K562 (cell line): Measurements from ENCODE around the gene CNBD2. TPM values are rescaled to one million over a fixed set of nuclear protein-coding genes. Genes with fewer than 3 reads are reported as not detected.

Experiments used
- BHLHE40 ChIP-seq: IDR thresholded peaks from 2 replicates; pipeline ENCODE4 v1.6.1; 2011; ENCODE audit warnings: low read length, improper control_type of control experiment
- DPF2 ChIP-seq: fragments of 450-650 bp; IDR thresholded peaks from 2 replicates; pipeline ENCODE4 v1.6.1; 2016
- FOS ChIP-seq: IDR thresholded peaks from 3 replicates; pipeline ENCODE4 v1.6.1; 2011; ENCODE audit not compliant: insufficient read length; ENCODE audit errors: extremely low read depth
- FOXA1 ChIP-seq: fragments of 450-650 bp; IDR thresholded peaks from 2 replicates; pipeline ENCODE4 v1.6.1; 2016; ENCODE audit warnings: mild to moderate bottlenecking, borderline replicate concordance
- HDAC2 ChIP-seq: fragments of 450-650 bp; IDR thresholded peaks from 2 replicates; pipeline ENCODE4 v1.6.1; 2016; ENCODE audit warnings: mild to moderate bottlenecking
- HDAC8 ChIP-seq: fragments of 450-650 bp; IDR thresholded peaks from 2 replicates; pipeline ENCODE4 v1.6.1; 2016; ENCODE audit warnings: mild to moderate bottlenecking, missing genetic modification characterization, moderate library complexity, missing compliant biosample characterization
- KDM1A ChIP-seq, 2 experiments: fragments of 450-650 bp; IDR thresholded peaks; 2 replicates each; pipeline ENCODE4 v1.6.1; 2016; ENCODE audit warnings: mild to moderate bottlenecking in 2 of 2
- KLF13 ChIP-seq: fragments of 450-650 bp; IDR thresholded peaks from 2 replicates; pipeline ENCODE4 v1.6.1; 2016; ENCODE audit warnings: missing genetic modification characterization, low read depth, mild to moderate bottlenecking, missing compliant biosample characterization, moderate library complexity, borderline replicate concordance
- L3MBTL2 ChIP-seq: fragments of 450-650 bp; IDR thresholded peaks from 2 replicates; pipeline ENCODE4 v1.6.1; 2016; ENCODE audit warnings: mild to moderate bottlenecking, moderate library complexity
- MCM7 ChIP-seq, 2 experiments: fragments of 450-650 bp; IDR thresholded peaks; 2 replicates each; pipeline ENCODE4 v1.6.1; 2016 to 2018
- NR3C1 ChIP-seq: sonication (generic); formaldehyde crosslinking; IDR thresholded peaks from 2 replicates; pipeline ENCODE4 v1.8.1; 2022; ENCODE audit warnings: missing genetic modification reagents
- POLR3A ChIP-seq: IDR thresholded peaks from 2 replicates; pipeline ENCODE4 v1.6.1; 2011; ENCODE audit warnings: borderline replicate concordance, mild to moderate bottlenecking, moderate library complexity; ENCODE audit not compliant: insufficient read length, insufficient read depth; ENCODE audit errors: extremely low read depth
- PRPF4 ChIP-seq: fragments of 200-400 bp; formaldehyde crosslinking; IDR thresholded peaks from one replicate; pipeline ENCODE4 v1.6.1; 2017; ENCODE audit warnings: low read length, low read depth, mild to moderate bottlenecking; ENCODE audit not compliant: insufficient read depth, poor library complexity, severe bottlenecking
- RAD51 ChIP-seq: fragments of 450-650 bp; IDR thresholded peaks from 2 replicates; pipeline ENCODE4 v1.7.1; 2016; ENCODE audit warnings: low read depth, mild to moderate bottlenecking, borderline replicate concordance
- SIN3B ChIP-seq: fragments of 450-650 bp; IDR thresholded peaks from 2 replicates; pipeline ENCODE4 v1.6.1; 2017; ENCODE audit warnings: low read depth, mild to moderate bottlenecking, moderate library complexity
- SMAD3 ChIP-seq: fragments of 450-650 bp; formaldehyde crosslinking; conservative IDR thresholded peaks from 2 replicates; pipeline ENCODE4 v1.4.0; 2020; ENCODE audit warnings: mild to moderate bottlenecking
- SMAD4 ChIP-seq: fragments of 250-450 bp; sonication (Bioruptor Pico); conservative IDR thresholded peaks from 2 replicates; pipeline ENCODE4 v1.8.0; 2021; ENCODE audit warnings: inconsistent platforms, mild to moderate bottlenecking, moderate library complexity
- SMARCE1 ChIP-seq: fragments of 450-650 bp; IDR thresholded peaks from 2 replicates; pipeline ENCODE4 v1.7.1; 2016; ENCODE audit warnings: mild to moderate bottlenecking
- SMC3 ChIP-seq: conservative IDR thresholded peaks from 2 replicates; pipeline ENCODE4 v1.6.1; 2011; ENCODE audit warnings: low read depth, low read length, improper control_type of control experiment; ENCODE audit not compliant: insufficient read depth
- ZNF316 ChIP-seq: fragments of 450-650 bp; IDR thresholded peaks from 2 replicates; pipeline ENCODE4 v1.6.1; 2016
- polyA plus RNA-seq, 8 experiments: library from polyadenylated mRNA; depleted of rRNA in 4 of 8; stranded (reverse) in 5 of 8; unstranded in 3 of 8; fragments of >200 nt; fragmentation: Nextera tagmentation in 2 of 8; fragmentation: Illumina TruSeq in 1 of 8; extraction: Ambion mirVana in 2 of 8; extraction: Trizol in 1 of 8; gene quantifications; 2 replicates each; pipeline versions ENCODE4 v1.2.1 to v1.2.3, GENCODE V29; 2011 to 2014; ENCODE audit warnings: inconsistent platforms in 1 of 8, missing spikeins in 1 of 8
- total RNA-seq, 7 experiments: library from RNA; depleted of rRNA in 6 of 7; stranded (reverse); fragments of >200 nt in 6 of 7; fragmentation: Illumina TruSeq in 2 of 7; extraction: Trizol in 2 of 7; gene quantifications; 2 replicates each; pipeline versions ENCODE4 v1.2.1 to v1.2.3, GENCODE V29; 2011 to 2021; ENCODE audit warnings: low replicate concordance in 1 of 7
- TF ChIP-seq, protein P1 (sequence below): fragments of 450-650 bp; conservative IDR thresholded peaks from 2 replicates; pipeline ENCODE4 v1.6.1; 2016; ENCODE audit warnings: missing genetic modification characterization, low read depth, mild to moderate bottlenecking, missing compliant biosample characterization, moderate library complexity
- TF ChIP-seq, protein P2 (sequence below): fragments of 450-650 bp; IDR thresholded peaks from 2 replicates; pipeline ENCODE4 v1.6.1; 2016; ENCODE audit warnings: low read depth, mild to moderate bottlenecking, moderate library complexity
- TF ChIP-seq, protein P3 (sequence below): sonication (generic); formaldehyde crosslinking; IDR thresholded peaks from 2 replicates; pipeline ENCODE4 v1.8.0; 2022; ENCODE audit warnings: mild to moderate bottlenecking, missing genetic modification reagents
- TF ChIP-seq, protein P4 (sequence below): fragments of 250-450 bp; sonication (Bioruptor Pico); IDR thresholded peaks from 2 replicates; pipeline ENCODE4 v1.9.0; 2021; ENCODE audit warnings: mild to moderate bottlenecking, inconsistent platforms

CNBD2 gene
- total and polyA plus RNA-seq, 9 of the 15 experiments (the other 6 are each of a cell fraction or from before 2014, with no cell fraction given), result 3.2 to 17.5 (median 5.3) TPM

DNA sequence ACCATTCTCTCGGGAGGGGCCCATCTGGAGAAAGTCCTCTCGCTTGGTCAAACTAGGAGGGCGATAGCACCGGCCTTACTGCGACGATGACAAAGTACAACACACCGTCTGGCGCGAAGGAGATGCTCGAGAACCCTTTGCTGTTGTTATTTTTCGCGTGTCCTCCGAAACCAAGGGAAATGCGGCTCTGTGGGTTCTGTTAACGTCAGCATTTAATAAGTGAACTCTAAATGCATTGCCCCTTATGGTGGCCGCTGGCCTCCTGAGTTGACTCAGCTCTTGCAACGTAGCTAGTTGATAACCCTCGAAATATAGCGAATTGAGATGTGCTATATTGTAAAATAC is 13.5 kb upstream of the CNBD2 start (continued):
- TF ChIP-seq, protein P1, sequence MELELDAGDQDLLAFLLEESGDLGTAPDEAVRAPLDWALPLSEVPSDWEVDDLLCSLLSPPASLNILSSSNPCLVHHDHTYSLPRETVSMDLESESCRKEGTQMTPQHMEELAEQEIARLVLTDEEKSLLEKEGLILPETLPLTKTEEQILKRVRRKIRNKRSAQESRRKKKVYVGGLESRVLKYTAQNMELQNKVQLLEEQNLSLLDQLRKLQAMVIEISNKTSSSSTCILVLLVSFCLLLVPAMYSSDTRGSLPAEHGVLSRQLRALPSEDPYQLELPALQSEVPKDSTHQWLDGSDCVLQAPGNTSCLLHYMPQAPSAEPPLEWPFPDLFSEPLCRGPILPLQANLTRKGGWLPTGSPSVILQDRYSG, result no peak
- TF ChIP-seq MCM7 (IDR thresholded peaks at IDR 0.05) (no peak), SIN3B (no peak), BHLHE40 (no peak), ZNF316 (peak; percentile 98), FOS (no peak), FOXA1 (no peak), SMARCE1 (peak; percentile 56; the same call in 1 of the 2 replicates), POLR3A (no peak), PRPF4 (no peak), HDAC2 (no peak), HDAC8 (tag) (peak; percentile 30; the same call in 1 of the 2 replicates), SMC3 (no peak), NR3C1 (CRISPR knock-in tag) (no peak), DPF2 (peak; percentile 29; the same call in 1 of the 2 replicates), SMAD3 (CRISPR knock-in tag) (no peak), SMAD4 (CRISPR knock-in tag) (no peak), RAD51 (no peak), KLF13 (no peak), KDM1A (IDR thresholded peaks at IDR 0.05) (no peak), L3MBTL2 (no peak)
- TF ChIP-seq, protein P2, sequence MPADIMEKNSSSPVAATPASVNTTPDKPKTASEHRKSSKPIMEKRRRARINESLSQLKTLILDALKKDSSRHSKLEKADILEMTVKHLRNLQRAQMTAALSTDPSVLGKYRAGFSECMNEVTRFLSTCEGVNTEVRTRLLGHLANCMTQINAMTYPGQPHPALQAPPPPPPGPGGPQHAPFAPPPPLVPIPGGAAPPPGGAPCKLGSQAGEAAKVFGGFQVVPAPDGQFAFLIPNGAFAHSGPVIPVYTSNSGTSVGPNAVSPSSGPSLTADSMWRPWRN, result no peak
- TF ChIP-seq, protein P3, sequence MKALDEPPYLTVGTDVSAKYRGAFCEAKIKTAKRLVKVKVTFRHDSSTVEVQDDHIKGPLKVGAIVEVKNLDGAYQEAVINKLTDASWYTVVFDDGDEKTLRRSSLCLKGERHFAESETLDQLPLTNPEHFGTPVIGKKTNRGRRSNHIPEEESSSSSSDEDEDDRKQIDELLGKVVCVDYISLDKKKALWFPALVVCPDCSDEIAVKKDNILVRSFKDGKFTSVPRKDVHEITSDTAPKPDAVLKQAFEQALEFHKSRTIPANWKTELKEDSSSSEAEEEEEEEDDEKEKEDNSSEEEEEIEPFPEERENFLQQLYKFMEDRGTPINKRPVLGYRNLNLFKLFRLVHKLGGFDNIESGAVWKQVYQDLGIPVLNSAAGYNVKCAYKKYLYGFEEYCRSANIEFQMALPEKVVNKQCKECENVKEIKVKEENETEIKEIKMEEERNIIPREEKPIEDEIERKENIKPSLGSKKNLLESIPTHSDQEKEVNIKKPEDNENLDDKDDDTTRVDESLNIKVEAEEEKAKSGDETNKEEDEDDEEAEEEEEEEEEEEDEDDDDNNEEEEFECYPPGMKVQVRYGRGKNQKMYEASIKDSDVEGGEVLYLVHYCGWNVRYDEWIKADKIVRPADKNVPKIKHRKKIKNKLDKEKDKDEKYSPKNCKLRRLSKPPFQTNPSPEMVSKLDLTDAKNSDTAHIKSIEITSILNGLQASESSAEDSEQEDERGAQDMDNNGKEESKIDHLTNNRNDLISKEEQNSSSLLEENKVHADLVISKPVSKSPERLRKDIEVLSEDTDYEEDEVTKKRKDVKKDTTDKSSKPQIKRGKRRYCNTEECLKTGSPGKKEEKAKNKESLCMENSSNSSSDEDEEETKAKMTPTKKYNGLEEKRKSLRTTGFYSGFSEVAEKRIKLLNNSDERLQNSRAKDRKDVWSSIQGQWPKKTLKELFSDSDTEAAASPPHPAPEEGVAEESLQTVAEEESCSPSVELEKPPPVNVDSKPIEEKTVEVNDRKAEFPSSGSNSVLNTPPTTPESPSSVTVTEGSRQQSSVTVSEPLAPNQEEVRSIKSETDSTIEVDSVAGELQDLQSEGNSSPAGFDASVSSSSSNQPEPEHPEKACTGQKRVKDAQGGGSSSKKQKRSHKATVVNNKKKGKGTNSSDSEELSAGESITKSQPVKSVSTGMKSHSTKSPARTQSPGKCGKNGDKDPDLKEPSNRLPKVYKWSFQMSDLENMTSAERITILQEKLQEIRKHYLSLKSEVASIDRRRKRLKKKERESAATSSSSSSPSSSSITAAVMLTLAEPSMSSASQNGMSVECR (CRISPR knock-in tag), result no peak
- TF ChIP-seq, protein P4, sequence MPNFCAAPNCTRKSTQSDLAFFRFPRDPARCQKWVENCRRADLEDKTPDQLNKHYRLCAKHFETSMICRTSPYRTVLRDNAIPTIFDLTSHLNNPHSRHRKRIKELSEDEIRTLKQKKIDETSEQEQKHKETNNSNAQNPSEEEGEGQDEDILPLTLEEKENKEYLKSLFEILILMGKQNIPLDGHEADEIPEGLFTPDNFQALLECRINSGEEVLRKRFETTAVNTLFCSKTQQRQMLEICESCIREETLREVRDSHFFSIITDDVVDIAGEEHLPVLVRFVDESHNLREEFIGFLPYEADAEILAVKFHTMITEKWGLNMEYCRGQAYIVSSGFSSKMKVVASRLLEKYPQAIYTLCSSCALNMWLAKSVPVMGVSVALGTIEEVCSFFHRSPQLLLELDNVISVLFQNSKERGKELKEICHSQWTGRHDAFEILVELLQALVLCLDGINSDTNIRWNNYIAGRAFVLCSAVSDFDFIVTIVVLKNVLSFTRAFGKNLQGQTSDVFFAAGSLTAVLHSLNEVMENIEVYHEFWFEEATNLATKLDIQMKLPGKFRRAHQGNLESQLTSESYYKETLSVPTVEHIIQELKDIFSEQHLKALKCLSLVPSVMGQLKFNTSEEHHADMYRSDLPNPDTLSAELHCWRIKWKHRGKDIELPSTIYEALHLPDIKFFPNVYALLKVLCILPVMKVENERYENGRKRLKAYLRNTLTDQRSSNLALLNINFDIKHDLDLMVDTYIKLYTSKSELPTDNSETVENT (CRISPR knock-in tag), result 0 out of 2 replicates have a peak, but pooled peaks have one; percentile 1
